Skin of body (tissue), 2 donors: ENCODE measurements around the gene MIB2. TPM values are rescaled to one million over a fixed set of nuclear protein-coding genes. Genes with fewer than 3 reads are reported as not detected.

ENCODE experiments used
- DNase-seq: peaks from one replicate; lab custom pipeline; 2025; lab: John Stamatoyannopoulos, UW
- total RNA-seq: library from RNA; depleted of rRNA; stranded (reverse); fragments of >200 nt; gene quantifications from one replicate; pipeline ENCODE4 v1.2.3, GENCODE V29; 2014

Gene MIB2
- total RNA-seq, 1 donor from 2014 or later = 28.8 TPM

GRCh38 chr1:1677718-1678580 lies 62.6 kb downstream of the MIB2 start:
- DNase-seq = no peak

- DNase-seq = no peak
Observed at GRCh38 chr1:1678581-1679380, 63.5 kb downstream of the MIB2 start.

Other genes with a start within 250 kb of the MIB2 start
- 35.0 TPM for gene AURKAIP1, start 240.3 kb upstream of the MIB2 start, total RNA-seq
- gene CCNL2, start 216.2 kb upstream of the MIB2 start, total RNA-seq = 178 TPM
- 66.5 TPM for gene MRPL20, start 208.2 kb upstream of the MIB2 start, total RNA-seq
- 2.9 TPM for gene ANKRD65, start 194.2 kb upstream of the MIB2 start, total RNA-seq
- 8.6 TPM for gene VWA1, start 179.8 kb upstream of the MIB2 start, total RNA-seq
- gene ATAD3C, start 165.8 kb upstream of the MIB2 start, total RNA-seq = 0.39 TPM
- 16.7 TPM for gene ATAD3B, start 143.7 kb upstream of the MIB2 start, total RNA-seq
- gene ATAD3A, start 103.3 kb upstream of the MIB2 start, total RNA-seq = 11.9 TPM
- 2.1 TPM for gene TMEM240, start 74.9 kb upstream of the MIB2 start, total RNA-seq
- 33.9 TPM for gene SSU72, start 40.6 kb upstream of the MIB2 start, total RNA-seq
- gene FNDC10, start 15.4 kb upstream of the MIB2 start, total RNA-seq = 0.99 TPM
- 30.7 TPM for gene MMP23B, start 16.7 kb downstream of the MIB2 start, total RNA-seq
- gene CDK11B, start 43.5 kb downstream of the MIB2 start, total RNA-seq = 9.6 TPM
- 31.7 TPM for gene SLC35E2B, start 77.3 kb downstream of the MIB2 start, total RNA-seq
- 25.4 TPM for gene CDK11A, start 108.9 kb downstream of the MIB2 start, total RNA-seq
- gene NADK, start 163.0 kb downstream of the MIB2 start, total RNA-seq = 33.1 TPM